ENCODE measurements around the gene C3orf49. TPM values are rescaled to one million over a fixed set of nuclear protein-coding genes. Genes with fewer than 3 reads are reported as not detected.

Gene C3orf49
- total and polyA plus RNA-seq, 2 of the 13 experiments (the other 11 are each of a cell fraction or from before 2014, with no cell fraction given), result not detected

DNA sequence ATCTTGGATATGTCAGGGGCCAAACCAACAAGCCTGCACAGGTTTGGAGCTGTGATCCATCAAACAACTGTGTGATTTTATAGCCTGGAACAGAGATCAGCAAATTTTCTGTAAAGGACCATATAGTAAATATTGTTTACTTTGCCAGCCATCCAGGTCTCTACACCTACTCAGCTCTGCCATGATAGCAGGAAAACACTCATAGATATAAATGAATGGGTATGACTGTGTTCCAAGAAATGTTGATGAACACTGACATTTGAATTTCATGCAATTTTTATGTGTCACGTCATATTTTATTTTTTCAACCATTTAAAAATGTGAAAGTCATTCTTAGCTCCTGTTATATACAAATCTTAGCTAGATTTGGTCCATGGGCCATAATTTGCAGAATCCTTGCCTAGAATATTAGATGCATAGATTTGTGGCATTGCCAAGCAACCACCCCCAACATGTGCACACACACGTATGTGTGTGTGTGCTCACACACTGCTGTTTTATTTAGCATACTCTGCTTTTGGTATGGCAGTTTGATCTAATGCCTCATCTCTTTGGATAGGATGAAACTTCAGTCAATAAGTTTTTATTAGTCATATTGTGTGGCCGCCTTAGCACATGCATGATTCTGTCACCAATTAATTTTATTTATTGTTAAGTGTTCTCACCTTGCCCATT, 51.0 kb downstream of the C3orf49 start:
- ATAC-seq, result no peak
- Histone ChIP-seq H3K9me3 (ENCODE audit: low read length) (no peaks in the 10 kb centered on the region), H3K27ac (ENCODE audit: extremely low read length, insufficient read depth, low read length) (no peak overlapping the region), H3K4me2 (ENCODE audit: low read depth, low read length) (no peak overlapping the region), H3K79me2 (ENCODE audit: insufficient read depth, low read length) (peaks cover 32% of the 10 kb centered on the region), H4K20me1 (ENCODE audit: insufficient read depth, low read length) (no peaks in the 10 kb centered on the region), H3K9ac (ENCODE audit: insufficient read depth, low read depth, low read length) (no peak overlapping the region), H2AFZ (ENCODE audit: low read length) (no peak overlapping the region), H3K27me3 (ENCODE audit: control insufficient read depth in 1 of 2, insufficient read depth in 2 of 2, low read length in 2 of 2) (no peaks in the 10 kb centered on the region), H3K4me3 (replicated peaks in 1 of 3; ENCODE audit: insufficient read depth in 1 of 3, low read depth in 2 of 3, low read length in 3 of 3) (no peak overlapping the region), H3K36me3 (replicated peaks in 1 of 2; ENCODE audit: control insufficient read depth in 1 of 2, insufficient read depth in 2 of 2, low read length in 2 of 2) (no peaks in the 10 kb centered on the region; a peak in 1 of 5 replicates), H3K4me1 (ENCODE audit: insufficient read depth, low read length) (peaks cover 23% of the 10 kb centered on the region)
- ChIA-PET POLR2A (no interaction called here), CTCF (ENCODE audit: low intra/inter-chr PET ratio, low total read pairs) (no interaction called here)
- DNase-seq (ENCODE audit: low spot score), result no peak
- 96% methylated on average over 3 of the region's 3 CpGs for WGBS (ENCODE audit: low lambda C conversion rate)
- BruUV-seq (replicated peaks), result no TSS peak
- no peak for FAIRE-seq
- in situ Hi-C loops (cut with HindIII; ENCODE audit: extremely low pct_ligation_motif_present, low pct_unique_long_range_greater_than_20kb) (loop anchor here (10.0 kb wide), 1 partner anchor 45 kb away; the partner anchor contains the start of gene SCAANT1), intact Hi-C loops (cut with micrococcal nuclease; ENCODE audit: unreplicated experiment) (no loop called here)
- TF ChIP-seq, protein P1, sequence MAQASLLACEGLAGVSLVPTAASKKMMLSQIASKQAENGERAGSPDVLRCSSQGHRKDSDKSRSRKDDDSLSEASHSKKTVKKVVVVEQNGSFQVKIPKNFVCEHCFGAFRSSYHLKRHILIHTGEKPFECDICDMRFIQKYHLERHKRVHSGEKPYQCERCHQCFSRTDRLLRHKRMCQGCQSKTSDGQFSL (CRISPR knock-in tag; IDR thresholded peaks at IDR 0.05), result no peak
- TF ChIP-seq, protein P2, sequence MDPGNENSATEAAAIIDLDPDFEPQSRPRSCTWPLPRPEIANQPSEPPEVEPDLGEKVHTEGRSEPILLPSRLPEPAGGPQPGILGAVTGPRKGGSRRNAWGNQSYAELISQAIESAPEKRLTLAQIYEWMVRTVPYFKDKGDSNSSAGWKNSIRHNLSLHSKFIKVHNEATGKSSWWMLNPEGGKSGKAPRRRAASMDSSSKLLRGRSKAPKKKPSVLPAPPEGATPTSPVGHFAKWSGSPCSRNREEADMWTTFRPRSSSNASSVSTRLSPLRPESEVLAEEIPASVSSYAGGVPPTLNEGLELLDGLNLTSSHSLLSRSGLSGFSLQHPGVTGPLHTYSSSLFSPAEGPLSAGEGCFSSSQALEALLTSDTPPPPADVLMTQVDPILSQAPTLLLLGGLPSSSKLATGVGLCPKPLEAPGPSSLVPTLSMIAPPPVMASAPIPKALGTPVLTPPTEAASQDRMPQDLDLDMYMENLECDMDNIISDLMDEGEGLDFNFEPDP (CRISPR knock-in tag; conservative IDR thresholded peaks at IDR 0.05), result no peak
- TF ChIP-seq KMT2B (CRISPR knock-in tag; IDR thresholded peaks at IDR 0.05) (no peak), RERE (CRISPR knock-in tag; IDR thresholded peaks at IDR 0.05; ENCODE audit: low read depth) (no peak), NBN (conservative IDR thresholded peaks at IDR 0.05) (no peak)
- TF ChIP-seq, protein P3, sequence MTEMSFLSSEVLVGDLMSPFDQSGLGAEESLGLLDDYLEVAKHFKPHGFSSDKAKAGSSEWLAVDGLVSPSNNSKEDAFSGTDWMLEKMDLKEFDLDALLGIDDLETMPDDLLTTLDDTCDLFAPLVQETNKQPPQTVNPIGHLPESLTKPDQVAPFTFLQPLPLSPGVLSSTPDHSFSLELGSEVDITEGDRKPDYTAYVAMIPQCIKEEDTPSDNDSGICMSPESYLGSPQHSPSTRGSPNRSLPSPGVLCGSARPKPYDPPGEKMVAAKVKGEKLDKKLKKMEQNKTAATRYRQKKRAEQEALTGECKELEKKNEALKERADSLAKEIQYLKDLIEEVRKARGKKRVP (CRISPR knock-in tag; IDR thresholded peaks at IDR 0.05), result no peak

Data from HepG2 (cell line).